Thymus (tissue), 2 donors: ENCODE results near the gene HSPBAP1. TPM values are rescaled to one million over a fixed set of nuclear protein-coding genes. Genes with fewer than 3 reads are reported as not detected.

ENCODE experiments used
- polyA plus RNA-seq: library from polyadenylated mRNA; stranded (reverse); fragments of 200-250 nt; gene quantifications from one replicate; pipeline ENCODE4 v1.2.3, GENCODE V29; 2013
- total RNA-seq: library from RNA; stranded (reverse); fragments of 120-200 nt; gene quantifications from one replicate; pipeline ENCODE4 v1.2.4, GENCODE V29; 2013
- donor health status: healthy.

The HSPBAP1 gene
- total and polyA plus RNA-seq, 2 donors: 13.0 to 37.7 TPM

Other genes starting within 250 kb of the HSPBAP1 start
- gene PARP9, start 229.5 kb downstream of the HSPBAP1 start, total RNA-seq: 48.8 TPM
- 56.9 TPM for gene PARP9, start 229.5 kb downstream of the HSPBAP1 start, polyA plus RNA-seq
- gene DTX3L, start 229.5 kb downstream of the HSPBAP1 start, total RNA-seq: 19.6 TPM
- gene DTX3L, start 229.5 kb downstream of the HSPBAP1 start, polyA plus RNA-seq: 23.0 TPM
- gene PARP15, start 216.2 kb downstream of the HSPBAP1 start, total RNA-seq: 6.8 TPM
- gene PARP15, start 216.2 kb downstream of the HSPBAP1 start, polyA plus RNA-seq: 15.7 TPM
- gene PARP14, start 113.0 kb downstream of the HSPBAP1 start, total RNA-seq: 57.7 TPM
- 18.9 TPM for gene PARP14, start 113.0 kb downstream of the HSPBAP1 start, polyA plus RNA-seq
- gene SLC49A4, start 1.2 kb upstream of the HSPBAP1 start, total RNA-seq: 3.3 TPM
- 5.9 TPM for gene SLC49A4, start 1.2 kb upstream of the HSPBAP1 start, polyA plus RNA-seq
- gene SEMA5B, start 233.9 kb upstream of the HSPBAP1 start, total RNA-seq: 0.99 TPM
- gene SEMA5B, start 233.9 kb upstream of the HSPBAP1 start, polyA plus RNA-seq: 0.46 TPM